ENCODE data around the gene BRAF. TPM values are rescaled to one million over a fixed set of nuclear protein-coding genes. Genes with fewer than 3 reads are reported as not detected.
"Not testable (repeated sequence)": the region's sequence is repeated elsewhere in the genome, so short reads cannot be mapped to it uniquely, and the experiment has no call there.

The BRAF gene
- polyA plus RNA-seq, 3 donors, result 4.2 to 7.4 (median 7.3) TPM

GRCh38 chr7:140744005-140744404 is 180.7 kb downstream of the BRAF start:
- H3K27ac ChIP-seq (ENCODE audit: low read depth, low read length), result no peak overlapping the region
- WGBS, 3 donors, result 64 to 85% (median 83%) methylated on average over 2 of the region's 2 CpGs

DNA sequence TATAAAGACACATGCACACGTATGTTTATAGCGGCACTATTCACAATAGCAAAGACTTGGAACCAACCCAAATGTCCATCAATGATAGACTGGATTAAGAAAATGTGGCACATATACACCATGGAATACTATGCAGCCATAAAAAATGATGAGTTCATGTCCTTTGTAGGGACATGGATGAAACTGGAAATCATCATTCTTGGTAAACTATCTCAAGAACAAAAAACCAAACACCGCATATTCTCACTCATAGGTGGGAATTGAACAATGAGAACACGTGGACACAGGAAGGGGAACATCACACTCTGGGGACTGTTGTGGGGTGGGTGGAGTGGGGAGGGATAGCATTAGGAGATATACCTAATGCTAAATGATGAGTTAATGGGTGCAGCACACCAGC is 181.5 kb downstream of the BRAF start:
- 91 to 98% (median 91%) methylated on average over 1 to 2 of the region's 4 CpGs for WGBS, 3 donors
- not testable (repeated sequence) for H3K27ac ChIP-seq (ENCODE audit: low read depth, low read length)

DNA sequence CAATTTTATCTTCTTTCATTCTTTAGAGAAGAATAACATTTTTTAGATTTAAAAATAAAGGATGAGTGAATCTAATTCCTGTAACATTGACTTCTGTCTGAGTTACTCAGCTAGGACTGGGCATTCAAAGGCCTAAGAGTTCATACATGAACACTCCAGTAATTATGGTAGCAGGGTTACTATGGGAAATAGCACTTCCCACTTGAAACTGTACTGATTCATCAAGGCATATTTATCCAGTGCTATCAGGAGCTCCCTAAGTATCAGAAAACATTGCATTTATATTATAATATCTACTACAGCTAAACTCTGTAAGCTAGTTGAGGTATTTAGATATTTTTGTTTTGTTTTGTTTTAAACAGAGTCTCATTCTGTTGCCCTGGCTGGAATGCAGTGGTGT is 186.4 kb downstream of the BRAF start:
- H3K27ac ChIP-seq (ENCODE audit: low read depth, low read length), result no peak overlapping the region

GRCh38 chr7:140734729-140735128 is 190.0 kb downstream of the BRAF start:
- H3K27ac ChIP-seq (ENCODE audit: low read depth, low read length), result no peak overlapping the region

GRCh38 chr7:140734096-140734495 is 190.6 kb downstream of the BRAF start:
- H3K27ac ChIP-seq (ENCODE audit: low read depth, low read length), result no peak overlapping the region
- 70 to 80% (median 75%) methylated on average over 2 of the region's 2 CpGs for WGBS, 3 donors

More at GRCh38 chr7:140734729-140735128, 190.0 kb downstream of the BRAF start:
- 98 to 100% (median 99%) methylated on average over 2 of the region's 2 CpGs for WGBS, 3 donors

DNA sequence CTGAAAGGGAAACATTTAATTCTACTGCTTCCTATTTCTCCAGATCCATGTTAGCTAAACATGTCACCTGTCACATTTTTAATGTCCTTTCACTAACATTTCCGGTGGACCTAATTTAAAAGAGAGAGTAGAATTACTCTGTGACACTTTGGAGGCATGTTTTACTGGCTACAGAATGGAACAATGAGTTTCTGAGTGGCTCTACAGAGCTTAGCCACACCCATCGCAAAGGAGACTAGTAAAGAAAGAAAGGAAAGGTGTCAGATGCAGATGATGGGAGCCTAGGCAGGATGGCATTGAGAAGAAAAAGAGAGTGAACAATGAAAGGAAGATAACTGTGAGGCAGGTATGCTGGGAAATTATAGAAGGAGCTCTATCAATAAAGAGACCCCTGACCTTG is 192.3 kb downstream of the BRAF start:
- WGBS, 3 donors, result 82 to 88% (median 88%) methylated on average over 2 of the region's 2 CpGs
- H3K27ac ChIP-seq (ENCODE audit: low read depth, low read length), result no peak overlapping the region

- WGBS, 3 donors, result 66 to 81% (median 74%) methylated on average over 2 of the region's 2 CpGs
Observed at GRCh38 chr7:140726281-140726680, 198.4 kb downstream of the BRAF start.

GRCh38 chr7:140724706-140725105 is 200.0 kb downstream of the BRAF start:
- H3K27ac ChIP-seq (ENCODE audit: low read depth, low read length), result no peak overlapping the region
- 92 to 99% (median 97%) methylated on average over 1 of the region's 1 CpG for WGBS, 3 donors

More at GRCh38 chr7:140726281-140726680, 198.4 kb downstream of the BRAF start:
- H3K27ac ChIP-seq (ENCODE audit: low read depth, low read length), result no peak overlapping the region

DNA sequence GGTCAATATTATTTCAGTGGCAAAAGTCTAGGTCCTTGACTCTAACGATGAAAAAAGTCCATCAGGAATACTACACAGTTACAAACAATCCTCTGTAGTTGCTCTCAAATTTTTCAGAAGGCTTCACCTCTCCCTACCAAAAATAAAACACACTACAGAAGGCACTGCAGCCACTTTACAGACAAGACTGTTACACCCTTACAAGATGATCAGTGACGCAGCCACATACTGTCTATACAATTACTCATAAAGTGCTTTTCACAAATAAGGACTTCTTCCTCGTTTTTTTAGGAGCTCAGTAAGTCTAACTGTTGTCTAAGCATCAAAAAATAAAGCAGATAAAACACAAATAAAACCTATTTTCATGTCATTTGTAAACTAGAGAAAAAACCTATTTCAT is 201.2 kb downstream of the BRAF start:
- WGBS, 3 donors, result 89 to 90% (median 90%) methylated on average over 3 of the region's 3 CpGs
- no peak overlapping the region for H3K27ac ChIP-seq (ENCODE audit: low read depth, low read length)

DNA sequence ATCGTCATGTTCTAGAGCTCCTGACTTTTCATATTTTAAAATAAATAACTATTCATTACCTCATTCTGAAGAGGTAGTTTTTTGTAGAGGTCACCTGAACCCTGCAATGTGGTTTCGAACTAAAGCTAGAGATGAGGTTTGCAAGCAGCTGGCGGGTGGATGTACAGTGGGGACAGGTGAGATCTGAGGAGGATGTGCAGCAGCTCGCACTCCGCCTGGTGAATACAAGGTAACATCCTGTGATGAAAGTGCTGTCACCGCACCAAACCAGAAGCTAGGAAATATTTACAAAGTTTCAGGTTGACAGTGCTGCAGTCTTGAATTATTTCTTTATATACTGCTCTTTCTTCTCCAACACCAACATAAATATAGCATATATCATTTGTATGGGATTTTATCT is 201.7 kb downstream of the BRAF start:
- H3K27ac ChIP-seq (ENCODE audit: low read depth, low read length), result no peak overlapping the region
- 75 to 91% (median 75%) methylated on average over 6 of the region's 6 CpGs for WGBS, 3 donors

- WGBS, 3 donors, result 89 to 94% (median 90%) methylated on average over 1 of the region's 1 CpG
- H3K27ac ChIP-seq (ENCODE audit: low read depth, low read length), result no peak overlapping the region
Observed at GRCh38 chr7:140722254-140722653, 202.5 kb downstream of the BRAF start.

- 38 to 81% (median 63%) methylated on average over 5 of the region's 5 CpGs for WGBS, 3 donors
- no peak overlapping the region for H3K27ac ChIP-seq (ENCODE audit: low read depth, low read length)
Observed at GRCh38 chr7:140719721-140720120, 205.0 kb downstream of the BRAF start.

DNA sequence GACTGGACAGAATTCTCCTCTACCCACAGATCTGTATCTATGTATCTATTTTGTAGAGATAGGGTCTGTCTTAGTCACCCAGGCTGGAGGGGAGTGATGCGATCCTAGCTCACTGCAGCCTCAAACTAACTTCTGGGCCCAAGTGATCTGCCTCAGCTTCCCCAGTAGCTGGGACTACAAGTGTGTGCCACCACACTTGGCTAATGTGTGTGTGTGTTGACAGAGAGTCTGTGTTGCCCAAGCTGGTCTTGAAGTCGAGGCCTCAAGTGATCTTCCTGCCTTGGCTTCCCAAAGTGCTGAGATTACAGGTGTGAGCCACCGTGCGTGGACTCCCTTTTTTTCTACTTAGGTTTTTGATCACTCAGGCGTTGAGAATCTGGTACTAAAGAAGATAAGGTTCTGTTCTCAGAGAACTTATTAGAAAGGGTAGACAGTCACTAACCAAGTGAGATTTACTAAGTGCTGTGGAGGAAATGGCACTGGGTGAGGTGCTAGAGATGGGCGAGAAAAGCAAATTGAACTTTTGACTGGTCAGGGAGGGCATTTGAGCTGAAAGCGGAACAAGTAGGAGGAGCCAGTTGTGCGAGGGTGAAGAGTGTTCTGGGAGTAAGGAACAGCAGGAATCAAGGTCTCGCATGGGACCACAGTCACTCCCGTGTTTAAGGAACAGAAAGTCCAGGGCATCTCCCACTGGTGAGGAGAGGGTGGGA is 210.2 kb downstream of the BRAF start:
- 92 to 97% (median 93%) methylated on average over 10 of the region's 10 CpGs for WGBS, 3 donors
- no peak overlapping the region for H3K27ac ChIP-seq (ENCODE audit: low read depth, low read length)

DNA sequence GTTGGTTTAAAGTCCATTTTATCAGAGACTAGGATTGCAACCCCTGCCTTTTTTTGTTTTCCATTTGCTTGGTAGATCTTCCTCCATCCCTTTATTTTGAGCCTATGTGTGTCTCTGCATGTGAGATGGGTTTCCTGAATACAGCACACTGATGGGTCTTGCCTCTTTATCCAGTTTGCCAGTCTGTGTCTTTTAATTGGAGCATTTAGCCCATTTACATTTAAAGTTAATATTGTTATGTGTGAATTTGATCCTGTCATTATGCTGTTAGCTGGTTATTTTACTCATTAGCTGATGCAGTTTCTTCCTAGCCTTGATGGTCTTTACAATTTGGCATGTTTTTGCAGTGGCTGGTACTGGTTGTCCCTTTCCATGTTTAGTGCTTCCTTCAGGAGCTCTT is 212.3 kb downstream of the BRAF start:
- H3K27ac ChIP-seq (ENCODE audit: low read depth, low read length), result not testable (repeated sequence)

GRCh38 chr7:140708764-140709163 is 216.0 kb downstream of the BRAF start:
- not testable (repeated sequence) for H3K27ac ChIP-seq (ENCODE audit: low read depth, low read length)
- WGBS, 3 donors, result 99 to 100% (median 99%) methylated on average over 4 of the region's 4 CpGs

GRCh38 chr7:140707132-140707531 is 217.6 kb downstream of the BRAF start:
- no peak overlapping the region for H3K27ac ChIP-seq (ENCODE audit: low read depth, low read length)
- 83 to 88% (median 87%) methylated on average over 5 of the region's 5 CpGs for WGBS, 3 donors

DNA sequence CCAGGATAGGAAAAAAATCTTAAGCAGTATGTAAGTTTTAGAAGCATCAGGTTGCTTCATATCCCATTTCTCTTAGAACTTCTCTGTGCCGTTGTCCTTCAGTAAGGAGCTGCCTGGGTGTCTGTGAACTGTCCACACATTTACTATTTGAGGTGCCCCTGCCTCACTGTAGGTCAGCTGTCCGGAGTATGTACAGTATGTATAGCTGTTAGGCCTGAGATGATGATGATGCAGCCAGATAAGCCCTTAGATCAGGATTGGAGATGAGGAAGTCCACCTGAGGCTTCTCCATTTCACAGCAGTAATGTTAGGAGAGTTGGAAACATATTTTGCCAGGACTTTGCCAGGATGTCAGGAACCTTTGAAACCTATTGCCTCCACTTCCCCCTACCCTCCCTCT is 220.5 kb downstream of the BRAF start:
- 81 to 94% (median 90%) methylated on average over 2 of the region's 2 CpGs for WGBS, 3 donors
- no peak overlapping the region for H3K27ac ChIP-seq (ENCODE audit: low read depth, low read length)

DNA sequence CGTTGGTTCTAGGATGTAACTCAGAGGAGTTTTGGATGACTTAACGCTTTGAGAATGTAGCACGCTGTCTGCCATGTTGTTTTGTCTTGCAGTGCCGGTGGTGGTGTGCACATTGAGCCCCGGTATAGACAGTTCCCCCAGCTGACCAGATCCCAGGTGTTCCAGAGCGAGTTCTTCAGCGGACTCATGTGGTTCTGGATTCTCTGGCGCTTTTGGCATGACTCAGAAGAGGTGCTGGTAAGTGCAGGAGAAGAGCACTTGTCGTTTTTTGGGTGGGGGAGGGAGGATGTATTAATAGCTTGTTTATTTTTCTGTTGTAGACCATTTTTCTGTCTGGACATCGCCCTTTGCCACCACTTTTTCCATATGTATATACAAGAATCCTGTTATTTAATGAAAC is 222.0 kb downstream of the BRAF start:
- no peak overlapping the region for H3K27ac ChIP-seq (ENCODE audit: low read depth, low read length)
- 90 to 94% (median 93%) methylated on average over 10 of the region's 10 CpGs for WGBS, 3 donors

DNA sequence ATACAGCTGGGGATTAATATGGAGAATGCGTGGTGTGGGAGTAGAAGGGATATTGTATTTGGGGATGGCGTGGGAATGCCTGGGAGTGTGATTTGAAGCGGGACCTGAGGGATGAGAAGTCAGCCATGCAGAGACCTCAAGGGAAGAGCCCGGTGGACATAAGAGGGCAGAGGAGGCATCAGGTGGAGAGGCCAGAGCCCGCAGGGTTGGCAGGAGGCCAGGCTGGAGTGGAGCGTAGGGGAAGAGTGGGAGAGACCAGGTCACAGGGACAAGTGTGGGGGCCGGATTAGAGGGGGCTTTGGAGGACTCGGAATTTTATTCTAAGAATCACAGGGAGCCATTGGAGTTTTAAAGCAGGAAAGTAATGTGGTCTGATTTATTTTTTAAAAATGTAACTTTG is 226.3 kb downstream of the BRAF start:
- H3K27ac ChIP-seq (ENCODE audit: low read depth, low read length), result no peak overlapping the region
- 80 to 83% (median 81%) methylated on average over 8 of the region's 8 CpGs for WGBS, 3 donors

DNA sequence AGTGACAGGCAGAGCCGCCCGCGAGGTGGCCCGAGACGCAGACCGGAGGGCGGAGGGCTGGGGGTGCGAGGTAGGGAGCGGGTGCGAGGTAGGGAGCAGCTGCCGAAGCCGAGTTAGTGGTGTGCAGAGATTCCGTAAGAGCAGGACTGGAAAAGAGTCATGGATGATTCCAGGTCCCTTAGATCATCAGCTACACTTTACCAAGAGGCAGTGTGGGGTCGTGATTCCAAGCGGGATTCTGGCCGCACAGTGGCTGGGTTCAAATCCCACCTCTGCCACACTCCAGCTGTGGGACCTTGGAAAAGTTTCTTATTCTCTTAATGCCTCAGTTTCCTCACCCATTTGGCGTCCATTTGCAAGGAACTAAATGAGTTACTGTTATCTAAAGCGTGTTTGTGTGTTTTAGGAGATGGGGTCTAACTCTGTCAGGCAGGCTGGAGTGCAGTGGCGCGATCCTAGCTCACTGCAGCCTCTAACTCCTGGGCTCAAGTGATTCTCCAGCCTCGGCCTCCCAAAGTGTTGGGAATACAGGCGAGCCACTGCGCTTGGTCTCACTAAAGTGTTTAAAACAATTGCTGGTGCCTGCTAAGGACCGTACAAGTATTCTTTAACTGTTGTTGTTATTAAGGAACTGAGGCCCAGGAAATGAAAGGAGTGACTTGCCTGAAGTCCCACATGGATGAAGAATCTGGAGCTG is 227.1 kb downstream of the BRAF start:
- H3K27ac ChIP-seq (ENCODE audit: low read depth, low read length), result no peak overlapping the region
- 28% methylated on average over 24 of the region's 24 CpGs for WGBS, 3 donors
